HepG2 (cell line): Measurements from ENCODE around the gene TMEM107. TPM values are rescaled to one million over a fixed set of nuclear protein-coding genes. Genes with fewer than 3 reads are reported as not detected.

Experiments
- CENPX ChIP-seq: sonication (generic); formaldehyde crosslinking; IDR thresholded peaks from 2 replicates; pipeline ENCODE4 v1.9.0; 2021; ENCODE audit warnings: mild to moderate bottlenecking, missing genetic modification reagents, moderate library complexity
- CHCHD3 ChIP-seq: sonication (generic); formaldehyde crosslinking; IDR thresholded peaks from 2 replicates; pipeline ENCODE4 v1.8.0; 2022; ENCODE audit warnings: mild to moderate bottlenecking, missing genetic modification reagents, moderate library complexity
- DR1 ChIP-seq: sonication (generic); formaldehyde crosslinking; IDR thresholded peaks from 2 replicates; pipeline ENCODE4 v1.8.0; 2021; ENCODE audit warnings: mild to moderate bottlenecking, missing genetic modification reagents, inconsistent platforms
- HDAC2 ChIP-seq: sonication (generic); formaldehyde crosslinking; IDR thresholded peaks from 2 replicates; pipeline ENCODE4 v1.4.0; 2020; ENCODE audit warnings: missing genetic modification reagents
- HOXA9 ChIP-seq: sonication (generic); formaldehyde crosslinking; IDR thresholded peaks from 2 replicates; pipeline ENCODE4 v1.8.1; 2022; ENCODE audit warnings: missing genetic modification reagents, mild to moderate bottlenecking, moderate library complexity, borderline replicate concordance
- IRF2 ChIP-seq: IDR thresholded peaks from 2 replicates; pipeline ENCODE4 v1.6.1; 2018; ENCODE audit warnings: missing genetic modification reagents, missing compliant biosample characterization
- KLF13 ChIP-seq: sonication (generic); formaldehyde crosslinking; IDR thresholded peaks from 2 replicates; pipeline ENCODE4 v1.4.0; 2020; ENCODE audit warnings: mild to moderate bottlenecking, missing genetic modification reagents
- MAX ChIP-seq: IDR thresholded peaks from 2 replicates; pipeline ENCODE4 v1.6.1; 2012; ENCODE audit warnings: inconsistent platforms
- NCOA1 ChIP-seq: sonication (generic); formaldehyde crosslinking; IDR thresholded peaks from 2 replicates; pipeline ENCODE4 v1.9.0; 2021; ENCODE audit warnings: missing genetic modification reagents
- PITX1 ChIP-seq: sonication (generic); formaldehyde crosslinking; IDR thresholded peaks from 2 replicates; pipeline ENCODE4 v1.5.1; 2020; ENCODE audit warnings: mild to moderate bottlenecking, missing genetic modification reagents
- RNF219 ChIP-seq: sonication (generic); formaldehyde crosslinking; IDR thresholded peaks from 2 replicates; pipeline ENCODE4 v1.5.0; 2020; ENCODE audit warnings: mild to moderate bottlenecking, missing genetic modification reagents
- SP4 ChIP-seq: sonication (generic); formaldehyde crosslinking; IDR thresholded peaks from 2 replicates; pipeline ENCODE4 v1.8.1; 2023; ENCODE audit warnings: mild to moderate bottlenecking, missing genetic modification reagents
- STAT5B ChIP-seq: sonication (generic); formaldehyde crosslinking; IDR thresholded peaks from 2 replicates; pipeline ENCODE4 v1.4.0; 2020; ENCODE audit warnings: missing genetic modification reagents
- TFDP2 ChIP-seq: sonication (generic); formaldehyde crosslinking; IDR thresholded peaks from 2 replicates; pipeline ENCODE4 v1.4.0; 2020; ENCODE audit warnings: missing genetic modification reagents
- TP53 ChIP-seq: sonication (generic); formaldehyde crosslinking; conservative IDR thresholded peaks from 2 replicates; pipeline ENCODE4 v1.4.0; 2020; ENCODE audit warnings: missing genetic modification reagents
- ZNF10 ChIP-seq: sonication (generic); formaldehyde crosslinking; IDR thresholded peaks from 2 replicates; pipeline ENCODE4 v1.4.0; 2020; ENCODE audit warnings: mild to moderate bottlenecking, low read depth, missing genetic modification reagents, borderline replicate concordance
- ZNF138 ChIP-seq: sonication (generic); formaldehyde crosslinking; IDR thresholded peaks from 2 replicates; pipeline ENCODE4 v1.5.0; 2020; ENCODE audit warnings: mild to moderate bottlenecking, low read depth, missing genetic modification reagents
- ZNF230 ChIP-seq: sonication (generic); formaldehyde crosslinking; IDR thresholded peaks from 2 replicates; pipeline ENCODE4 v1.4.0; 2020; ENCODE audit warnings: mild to moderate bottlenecking, missing genetic modification reagents
- ZNF264 ChIP-seq: sonication (generic); formaldehyde crosslinking; IDR thresholded peaks from 2 replicates; pipeline ENCODE4 v1.4.0; 2020; ENCODE audit warnings: missing genetic modification reagents
- ZNF296 ChIP-seq: sonication (generic); formaldehyde crosslinking; conservative IDR thresholded peaks from 2 replicates; pipeline ENCODE4 v1.5.0; 2020; ENCODE audit warnings: mild to moderate bottlenecking, missing genetic modification reagents
- ZNF331 ChIP-seq: sonication (generic); formaldehyde crosslinking; IDR thresholded peaks from 2 replicates; pipeline ENCODE4 v1.4.0; 2020; ENCODE audit warnings: missing genetic modification reagents
- ZNF33A ChIP-seq: sonication (generic); formaldehyde crosslinking; IDR thresholded peaks from 2 replicates; pipeline ENCODE4 v1.5.1; 2020; ENCODE audit warnings: missing genetic modification reagents, mild to moderate bottlenecking, moderate library complexity, borderline replicate concordance
- ZNF558 ChIP-seq: sonication (generic); formaldehyde crosslinking; IDR thresholded peaks from 2 replicates; pipeline ENCODE4 v1.9.0; 2022; ENCODE audit warnings: mild to moderate bottlenecking, missing genetic modification reagents, borderline replicate concordance
- ZNF569 ChIP-seq: sonication (generic); formaldehyde crosslinking; IDR thresholded peaks from 2 replicates; pipeline ENCODE4 v1.5.0; 2020; ENCODE audit warnings: mild to moderate bottlenecking, missing genetic modification reagents, moderate library complexity, borderline replicate concordance
- ZNF614 ChIP-seq: IDR thresholded peaks from 2 replicates; pipeline ENCODE4 v1.6.1; 2018; ENCODE audit warnings: missing biosample characterization, missing genetic modification reagents, inconsistent platforms, borderline replicate concordance
- ZNF615 ChIP-seq: sonication (generic); formaldehyde crosslinking; IDR thresholded peaks from 2 replicates; pipeline ENCODE4 v1.5.0; 2020; ENCODE audit warnings: mild to moderate bottlenecking, missing genetic modification reagents, borderline replicate concordance
- ZNF773 ChIP-seq: sonication (generic); formaldehyde crosslinking; IDR thresholded peaks from 2 replicates; pipeline ENCODE4 v1.4.0; 2020; ENCODE audit warnings: missing genetic modification reagents, borderline replicate concordance
- polyA plus RNA-seq, 8 experiments: library from polyadenylated mRNA; depleted of rRNA in 3 of 8; stranded (reverse) in 7 of 8; unstranded in 1 of 8; fragments of >200 nt; fragmentation: Illumina TruSeq in 4 of 8; extraction: Trizol in 4 of 8; gene quantifications; 2 replicates each; pipeline versions ENCODE4 v1.2.1 to v1.2.3, GENCODE V29; 2011 to 2016; ENCODE audit warnings: low read depth in 4 of 8, missing spikeins in 1 of 8, mixed read lengths in 1 of 8; ENCODE audit not compliant: insufficient read depth in 1 of 8
- total RNA-seq, 5 experiments: library from RNA; depleted of rRNA; stranded (reverse); fragments of >200 nt; fragmentation: Illumina TruSeq; extraction: Trizol; gene quantifications; 2 replicates each; pipeline ENCODE4 v1.2.3, GENCODE V29; 2016; ENCODE audit warnings: low read depth in 1 of 5

The TMEM107 gene
- total and polyA plus RNA-seq, 2 of the 13 experiments (the other 11 are each of a cell fraction or from before 2014, with no cell fraction given) = 7.2 to 15.3 TPM

- TF ChIP-seq ZNF615 (CRISPR knock-in tag) (0 out of 2 replicates have a peak, but pooled peaks have one; percentile 40), ZNF614 (CRISPR knock-in tag) (peak; percentile 90; the same call in 1 of the 2 replicates), ZNF264 (CRISPR knock-in tag) (peak; percentile 43), MAX (peak; percentile 56), NCOA1 (CRISPR knock-in tag) (0 out of 2 replicates have a peak, but pooled peaks have one; percentile 57), DR1 (CRISPR knock-in tag) (peak; percentile 35; the same call in 1 of the 2 replicates), ZNF296 (CRISPR knock-in tag) (0 out of 2 replicates have a peak, but pooled peaks have one; percentile 40), ZNF558 (CRISPR knock-in tag) (0 out of 2 replicates have a peak, but pooled peaks have one; percentile 44), CHCHD3 (CRISPR knock-in tag) (no peak), ZNF10 (CRISPR knock-in tag) (no peak), PITX1 (CRISPR knock-in tag) (no peak), KLF13 (CRISPR knock-in tag) (no peak), IRF2 (CRISPR knock-in tag) (peak; percentile 83; the same call in 1 of the 2 replicates), SP4 (CRISPR knock-in tag) (peak; percentile 64; the same call in 1 of the 2 replicates), TP53 (CRISPR knock-in tag) (no peak), RNF219 (no peak), HDAC2 (peak; percentile 39; the same call in 1 of the 2 replicates), HOXA9 (CRISPR knock-in tag) (0 out of 2 replicates have a peak, but pooled peaks have one; percentile 7), CENPX (CRISPR knock-in tag) (no peak), ZNF569 (CRISPR knock-in tag) (no peak), ZNF773 (CRISPR knock-in tag) (no peak), STAT5B (no peak), ZNF230 (0 out of 2 replicates have a peak, but pooled peaks have one; percentile 63), TFDP2 (CRISPR knock-in tag) (0 out of 2 replicates have a peak, but pooled peaks have one; percentile 46), ZNF331 (CRISPR knock-in tag) (peak; percentile 89), ZNF138 (no peak; the same call in 1 of the 2 replicates), ZNF33A (peak; percentile 92; the same call in 1 of the 2 replicates)
These were observed 44.8 kb upstream of the TMEM107 start (continued) for GRCh38 chr17:8220783-8221662.
